ENCODE results near the gene ZWILCH.
A peak's percentile ranks its signal among the peaks of the same experiment; 100 is the strongest.
"Not testable (repeated sequence)": the region's sequence is repeated elsewhere in the genome, so short reads cannot be mapped to it uniquely, and the experiment has no call there.

ZWILCH gene
- 9.6 to 17.3 (median 12.0) reads per million in 4 donors for total RNA-seq

GRCh38 chr15:66504563-66505429 is at the start of gene ZWILCH, which contains the start of gene RPL4:
Gene ZWILCH, plus strand, starts transcription at chr15:66505326. Its CDS starts 13 bp downstream, at chr15:66505339.
Gene RPL4, minus strand, starts transcription at chr15:66504855. Its CDS starts 65 bp downstream, at chr15:66504790.
- peak; percentile 70 to 89 (median 77) for DNase-seq

GRCh38 chr15:66456211-66456610 is 48.9 kb upstream of the ZWILCH start:
- DNase-seq, result no peak

GRCh38 chr15:66459818-66460615 is 45.1 kb upstream of the ZWILCH start:
- DNase-seq, result no peak

- DNase-seq, result not testable (repeated sequence)
These were observed 43.8 kb upstream of the ZWILCH start for GRCh38 chr15:66461294-66461693.

GRCh38 chr15:66461917-66462316 is 43.2 kb upstream of the ZWILCH start:
- no peak for DNase-seq

GRCh38 chr15:66462627-66463026 is 42.5 kb upstream of the ZWILCH start:
- DNase-seq, result no peak

- DNase-seq, result not testable (repeated sequence)
These were observed 39.8 kb upstream of the ZWILCH start for GRCh38 chr15:66465294-66465693.

GRCh38 chr15:66467162-66468040 is 37.7 kb upstream of the ZWILCH start:
- not testable (repeated sequence) for DNase-seq

- not testable (repeated sequence) for DNase-seq
These were observed 34.3 kb upstream of the ZWILCH start for GRCh38 chr15:66470825-66471224.

- peak in 4 of 5 donors; percentile 29 to 75 (median 34) for DNase-seq
These were observed 32.7 kb upstream of the ZWILCH start for GRCh38 chr15:66472176-66472999.

- no peak for DNase-seq
These were observed 31.0 kb upstream of the ZWILCH start for GRCh38 chr15:66474135-66474534.

GRCh38 chr15:66474963-66475362 is 30.2 kb upstream of the ZWILCH start:
- DNase-seq, result no peak

GRCh38 chr15:66476535-66476934 is 28.6 kb upstream of the ZWILCH start:
- no peak for DNase-seq

- DNase-seq, result no peak
These were observed 28.1 kb upstream of the ZWILCH start for GRCh38 chr15:66477011-66477410.

- no peak for DNase-seq
These were observed 24.9 kb upstream of the ZWILCH start for GRCh38 chr15:66480267-66480666.

GRCh38 chr15:66481107-66481856 is 23.8 kb upstream of the ZWILCH start:
- no peak for DNase-seq

GRCh38 chr15:66482539-66482938 is 22.6 kb upstream of the ZWILCH start:
- no peak for DNase-seq

- no peak for DNase-seq
These were observed 22.0 kb upstream of the ZWILCH start for GRCh38 chr15:66483131-66483566.

- DNase-seq, result no peak
These were observed 20.5 kb upstream of the ZWILCH start for GRCh38 chr15:66484539-66485112.

- DNase-seq, result no peak
These were observed 18.2 kb upstream of the ZWILCH start for GRCh38 chr15:66486887-66487286.

Measured in T-helper 1 cell (primary cell).